Measurements from ENCODE around the gene STK16. TPM values are rescaled to one million over a fixed set of nuclear protein-coding genes. Genes with fewer than 3 reads are reported as not detected.
"Not testable (repeated sequence)": the region's sequence is repeated elsewhere in the genome, so short reads cannot be mapped to it uniquely, and the experiment has no call there.

Gene STK16
- total RNA-seq, 4 donors from 2014 or later: 4.1 to 55.6 (median 18.0) TPM

- peaks cover 0 to 7% of the 10 kb centered on the region in 2 donors for H3K4me1 ChIP-seq
- intact Hi-C loops (cut with DNase I; ENCODE audit: low total_unique reads): no loop called here
- H3K27me3 ChIP-seq: peaks cover 0 to 17% of the 10 kb centered on the region in 2 donors
- TF ChIP-seq CTCF (IDR thresholded peaks at IDR 0.05) (peak in 3 of 4 experiments; percentile 27 to 35 (median 28)), POLR2A (IDR thresholded peaks at IDR 0.05) (peak; percentile 88 to 97)
- peak within 1 kb of the TSS; percentile 55 to 56 for H3K4me3 ChIP-seq
- no peaks in the 10 kb centered on the region for H3K36me3 ChIP-seq
- peak; percentile 72 to 73 for DNase-seq
- no peaks in the 10 kb centered on the region for H3K9me3 ChIP-seq
- peak within 1 kb of the TSS; percentile 15 to 67 for H3K27ac ChIP-seq
These were observed 8.7 kb downstream of the STK16 start, which contains the start of gene TUBA4A for GRCh38 chr2:219253753-219254589. TSS of gene TUBA4A (minus strand) at chr2:219253918. CDS start at chr2:219253858, 60 bp downstream.

GRCh38 chr2:219254590-219255201 lies 9.4 kb downstream of the STK16 start:
- Histone ChIP-seq H3K36me3 (no peaks in the 10 kb centered on the region), H3K4me1 (no peaks in the 10 kb centered on the region), H3K9me3 (no peaks in the 10 kb centered on the region), H3K27ac (peak overlapping the region in 1 of 2 donors; percentile 67), H3K4me3 (peak overlapping the region; percentile 55 to 56), H3K27me3 (peaks cover 0 to 17% of the 10 kb centered on the region in 2 donors)
- no peak for DNase-seq
- intact Hi-C loops (cut with DNase I; ENCODE audit: low total_unique reads): no loop called here
- TF ChIP-seq POLR2A (IDR thresholded peaks at IDR 0.05): no peak
- TF ChIP-seq CTCF (IDR thresholded peaks at IDR 0.05): no peak

GRCh38 chr2:219258942-219259341 lies 13.7 kb downstream of the STK16 start:
- H3K36me3 ChIP-seq; intact Hi-C loops (cut with DNase I; ENCODE audit: low total_unique reads); DNase-seq; H3K4me1 ChIP-seq; H3K27ac ChIP-seq; H3K4me3 ChIP-seq; H3K9me3 ChIP-seq: not testable (repeated sequence)
- H3K27me3 ChIP-seq: peaks cover 0 to 17% of the 10 kb centered on the region in 2 donors

- H3K9me3 ChIP-seq: no peaks in the 10 kb centered on the region
- H3K27ac ChIP-seq: no peak overlapping the region
- no peak overlapping the region for H3K4me3 ChIP-seq
- no peak for DNase-seq
- H3K27me3 ChIP-seq: no peaks in the 10 kb centered on the region
- intact Hi-C loops (cut with DNase I; ENCODE audit: low total_unique reads): no loop called here
- TF ChIP-seq POLR2A (IDR thresholded peaks at IDR 0.05): no peak
- no peak for TF ChIP-seq CTCF (IDR thresholded peaks at IDR 0.05)
- H3K4me1 ChIP-seq: no peaks in the 10 kb centered on the region
- no peaks in the 10 kb centered on the region for H3K36me3 ChIP-seq
These were observed 16.0 kb downstream of the STK16 start for GRCh38 chr2:219261024-219261855.

- intact Hi-C loops (cut with DNase I; ENCODE audit: low total_unique reads): no loop called here
- no peak overlapping the region for H3K27ac ChIP-seq
- no peaks in the 10 kb centered on the region for H3K4me1 ChIP-seq
- no peaks in the 10 kb centered on the region for H3K36me3 ChIP-seq
- no peak overlapping the region for H3K4me3 ChIP-seq
- TF ChIP-seq POLR2A (IDR thresholded peaks at IDR 0.05) (no peak), CTCF (IDR thresholded peaks at IDR 0.05) (no peak)
- no peak for DNase-seq
- H3K27me3 ChIP-seq: no peaks in the 10 kb centered on the region
- H3K9me3 ChIP-seq: no peaks in the 10 kb centered on the region
These were observed 21.0 kb downstream of the STK16 start for GRCh38 chr2:219266232-219266631.
